GM18498 (cell line): ENCODE data around the gene SRF.
A peak's percentile ranks its signal among the peaks of the same experiment; 100 is the strongest.

Experiments
- ATAC-seq: cut with Tn5 transposase; IDR thresholded peaks from one replicate; pipeline ENCODE4 v1.9.1; 2021; ENCODE audit warnings: mild to moderate bottlenecking, moderate library complexity; ENCODE audit not compliant: unreplicated experiment

Gene SRF

GRCh38 chr6:43146709-43147688, 24.1 kb upstream of the SRF start:
- no peak for ATAC-seq

DNA sequence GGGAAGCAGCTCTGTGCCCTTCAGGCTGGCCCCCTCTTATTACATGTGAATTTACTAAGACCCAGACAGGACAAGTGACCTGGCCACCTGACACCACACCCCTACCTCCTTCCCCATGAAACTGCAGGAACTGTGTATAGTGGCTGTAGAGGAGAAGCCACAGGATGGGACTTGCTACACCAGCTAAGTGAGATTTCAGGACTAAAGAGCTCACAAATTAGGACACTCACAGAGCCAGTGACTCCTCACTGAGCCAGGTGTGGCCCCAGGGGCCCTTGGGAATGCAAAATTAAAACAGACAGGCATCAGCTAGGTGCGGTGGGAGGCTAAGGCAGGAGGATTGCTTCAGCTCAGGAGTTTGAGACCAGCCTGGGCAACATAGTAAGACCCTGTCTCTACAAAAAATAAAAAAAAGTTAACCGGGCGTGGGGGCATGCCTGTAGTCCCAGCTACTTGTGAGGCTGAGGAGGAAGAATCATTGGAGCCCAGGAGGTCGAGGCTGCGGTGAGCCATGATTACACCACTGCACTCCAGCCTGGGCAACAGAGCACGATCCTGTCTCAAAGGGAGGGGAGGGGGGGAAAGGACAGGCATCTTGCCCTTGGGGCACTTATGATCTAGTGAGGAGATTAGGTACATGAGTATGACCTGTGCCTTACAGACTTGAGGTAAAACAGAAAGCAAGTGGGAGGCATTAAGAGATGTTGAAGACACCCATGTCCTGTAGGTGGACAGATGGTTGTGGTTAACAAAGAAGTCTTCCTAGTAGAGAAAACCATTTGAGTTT, 23.2 kb upstream of the SRF start:
- no peak for ATAC-seq

DNA sequence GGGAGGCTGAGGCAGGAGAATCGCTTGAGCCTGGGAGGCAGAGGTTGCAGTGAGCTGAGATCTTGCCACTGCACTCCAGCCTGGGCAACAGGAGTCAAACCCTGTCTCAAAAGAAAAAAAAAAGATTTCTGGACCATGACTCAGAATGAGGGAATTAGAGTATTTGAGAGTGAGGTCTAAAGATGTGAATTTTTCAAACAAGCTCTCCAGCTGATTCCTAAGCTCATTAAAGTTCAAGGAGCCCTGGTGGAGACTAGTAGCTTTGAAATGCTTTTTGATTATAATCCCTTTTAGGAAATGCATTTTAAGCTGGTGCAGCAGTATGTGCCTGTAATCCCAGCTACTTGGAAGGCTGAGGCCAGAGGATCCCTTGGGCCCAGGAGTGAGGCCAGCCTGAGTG, 21.8 kb upstream of the SRF start:
- ATAC-seq = no peak

DNA sequence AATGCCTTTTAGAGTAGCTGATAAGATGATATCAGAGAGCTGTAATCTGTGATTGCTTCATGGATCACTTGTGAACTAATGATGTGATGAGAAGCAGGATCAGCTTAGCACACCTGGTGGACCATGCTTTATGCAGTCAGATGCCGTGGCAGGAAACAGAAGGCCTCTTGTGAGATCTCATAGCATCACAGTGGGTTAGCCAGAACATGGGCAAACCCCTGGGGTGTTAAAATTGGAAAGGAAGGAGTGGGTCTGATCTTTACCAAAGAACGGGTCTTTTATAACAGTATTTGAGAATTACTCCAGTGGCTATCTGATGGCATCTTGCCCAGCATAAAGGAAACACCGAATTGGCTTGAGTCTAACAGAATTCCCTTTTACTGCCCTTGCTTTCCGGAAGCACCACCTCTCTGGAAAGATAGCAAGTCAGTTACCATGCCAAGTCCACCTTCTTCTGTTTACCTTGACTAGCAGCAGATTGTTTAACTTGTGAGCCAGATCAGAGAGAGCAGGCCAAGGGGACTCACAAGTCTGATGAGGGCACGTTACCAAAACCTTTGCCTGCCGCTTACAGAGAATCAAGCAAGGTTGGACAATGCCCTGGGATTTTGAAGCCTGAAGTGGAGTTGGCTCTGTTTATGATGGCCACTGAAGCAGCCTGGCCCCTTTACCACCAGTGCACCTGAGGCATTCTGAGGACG, 20.9 kb upstream of the SRF start:
- no peak for ATAC-seq

DNA sequence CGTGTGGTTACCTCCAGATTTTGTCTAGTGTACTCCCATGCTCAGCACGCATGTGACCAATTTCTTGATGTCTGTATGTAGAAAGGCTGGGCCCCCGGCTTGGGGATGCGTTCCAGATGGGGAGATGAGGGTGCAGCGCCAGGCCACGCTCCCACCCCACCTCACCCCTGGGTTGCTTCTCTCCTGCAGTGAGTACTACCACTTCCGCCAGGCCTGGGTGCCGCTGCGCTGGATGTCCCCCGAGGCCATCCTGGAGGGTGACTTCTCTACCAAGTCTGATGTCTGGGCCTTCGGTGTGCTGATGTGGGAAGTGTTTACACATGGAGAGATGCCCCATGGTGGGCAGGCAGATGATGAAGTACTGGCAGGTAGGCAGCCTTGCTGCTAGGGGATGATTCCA, 11.5 kb upstream of the SRF start:
- ATAC-seq = no peak

DNA sequence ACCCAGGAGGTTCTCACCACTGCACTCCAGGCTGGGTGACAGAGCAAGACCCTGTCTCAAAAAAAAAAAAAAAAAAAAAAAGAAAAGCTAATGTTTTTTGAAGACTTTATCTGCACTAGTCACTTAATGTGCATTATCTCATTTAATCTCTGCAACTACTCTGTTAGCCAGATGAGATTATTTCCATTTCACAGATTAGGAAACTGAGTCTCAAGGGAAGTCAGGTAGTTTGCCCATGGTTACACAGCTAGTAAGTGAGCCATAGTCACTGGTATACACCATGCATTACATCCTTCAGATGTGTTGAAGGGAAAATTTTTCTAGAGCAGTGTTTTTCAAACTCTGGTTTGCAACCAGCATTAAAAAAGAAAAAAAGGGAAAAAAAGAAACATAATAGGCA, 7.2 kb upstream of the SRF start:
- ATAC-seq = no peak

DNA sequence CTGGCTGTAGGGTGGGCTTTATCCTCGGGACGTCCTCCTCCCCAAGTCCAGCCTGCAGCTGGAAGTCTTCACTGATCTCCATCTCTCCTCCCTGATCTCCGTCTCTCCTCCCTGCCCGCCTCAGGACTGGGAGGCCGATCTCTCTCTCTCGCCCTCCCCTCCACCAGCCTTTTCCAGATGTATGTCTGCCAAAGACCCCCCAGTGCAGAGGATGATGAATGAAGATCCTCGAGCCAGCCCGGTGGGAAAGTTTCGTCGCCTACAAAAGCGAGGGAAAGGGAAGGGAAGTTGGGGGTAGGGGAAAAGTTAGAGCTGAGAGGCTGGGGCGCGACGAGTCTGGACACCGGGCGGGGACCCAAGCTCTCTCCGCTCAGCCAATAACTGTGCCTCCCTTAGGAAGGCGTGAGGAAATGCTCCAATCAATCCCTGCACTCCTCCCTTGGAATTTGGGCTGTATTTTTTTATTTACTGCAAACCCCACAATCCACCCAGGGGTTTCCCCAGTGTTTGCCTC, 595 bp upstream of the SRF start:
- ATAC-seq = no peak

- no peak for ATAC-seq
These were observed 636 bp downstream of the SRF start for GRCh38 chr6:43171707-43172103.

DNA sequence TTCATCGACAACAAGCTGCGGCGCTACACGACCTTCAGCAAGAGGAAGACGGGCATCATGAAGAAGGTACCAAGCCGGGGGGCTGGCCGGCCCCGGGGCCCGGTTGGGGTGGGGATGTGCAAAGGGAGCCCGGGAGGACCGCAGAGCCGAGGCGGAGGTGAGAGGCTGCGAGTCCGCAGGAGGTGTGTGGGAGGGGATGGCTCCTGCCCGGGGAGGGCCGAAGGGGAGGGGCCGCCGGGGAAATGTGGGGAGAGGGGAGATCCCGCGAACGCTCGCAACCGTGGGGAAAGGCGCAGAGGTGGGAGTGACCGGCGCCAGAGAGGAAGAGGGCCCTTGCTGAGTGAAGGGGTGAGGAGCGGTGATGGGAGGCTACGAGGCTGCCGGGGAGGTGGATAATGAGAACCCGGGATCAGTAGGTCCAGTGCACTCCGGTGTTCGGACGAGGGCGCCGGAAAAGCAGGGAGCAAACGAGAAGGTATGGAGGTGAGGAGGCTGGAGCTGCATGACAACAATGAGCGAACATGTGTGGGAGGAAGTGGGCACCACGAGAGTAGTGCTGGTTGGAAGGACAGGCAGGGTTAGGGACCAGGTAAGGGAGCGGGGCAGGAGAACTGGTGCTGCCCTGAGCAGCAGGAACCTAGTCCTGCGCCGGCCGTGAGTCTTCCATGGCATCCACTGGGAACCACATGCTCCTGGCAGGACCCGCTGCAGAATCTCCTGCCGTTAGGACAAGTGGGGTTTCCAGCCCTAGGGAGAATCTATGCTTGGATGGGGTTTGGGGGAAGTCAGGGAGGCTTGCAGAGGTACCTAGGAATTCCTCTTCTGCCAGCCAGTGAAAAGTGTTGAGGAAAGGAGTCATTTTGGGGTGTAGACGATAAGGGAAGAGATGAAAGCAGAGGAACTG, 1.3 kb downstream of the SRF start:
- no peak for ATAC-seq

DNA sequence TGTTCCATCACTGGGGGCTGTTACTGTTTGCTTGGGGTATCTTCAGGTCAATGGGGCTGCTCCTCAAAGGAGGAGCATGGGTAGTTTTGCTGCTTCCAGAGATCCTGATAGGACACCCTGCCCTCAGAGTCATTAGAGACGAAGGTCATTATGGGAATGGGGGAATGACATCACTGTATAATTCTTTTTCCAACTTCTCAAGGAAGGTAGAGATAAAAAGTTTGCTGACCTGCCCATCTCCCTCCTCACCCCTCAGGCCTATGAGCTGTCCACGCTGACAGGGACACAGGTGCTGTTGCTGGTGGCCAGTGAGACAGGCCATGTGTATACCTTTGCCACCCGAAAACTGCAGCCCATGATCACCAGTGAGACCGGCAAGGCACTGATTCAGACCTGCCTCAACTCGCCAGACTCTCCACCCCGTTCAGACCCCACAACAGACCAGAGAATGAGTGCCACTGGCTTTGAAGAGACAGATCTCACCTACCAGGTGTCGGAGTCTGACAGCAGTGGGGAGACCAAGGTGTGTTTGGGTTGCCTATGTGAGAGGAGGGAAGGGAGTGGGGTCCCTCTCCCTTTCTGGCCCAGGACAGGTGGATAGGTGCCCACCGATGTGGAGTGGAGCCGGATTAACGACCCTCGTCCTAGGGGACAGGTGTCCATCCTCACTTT, 2.7 kb downstream of the SRF start:
- ATAC-seq = no peak

DNA sequence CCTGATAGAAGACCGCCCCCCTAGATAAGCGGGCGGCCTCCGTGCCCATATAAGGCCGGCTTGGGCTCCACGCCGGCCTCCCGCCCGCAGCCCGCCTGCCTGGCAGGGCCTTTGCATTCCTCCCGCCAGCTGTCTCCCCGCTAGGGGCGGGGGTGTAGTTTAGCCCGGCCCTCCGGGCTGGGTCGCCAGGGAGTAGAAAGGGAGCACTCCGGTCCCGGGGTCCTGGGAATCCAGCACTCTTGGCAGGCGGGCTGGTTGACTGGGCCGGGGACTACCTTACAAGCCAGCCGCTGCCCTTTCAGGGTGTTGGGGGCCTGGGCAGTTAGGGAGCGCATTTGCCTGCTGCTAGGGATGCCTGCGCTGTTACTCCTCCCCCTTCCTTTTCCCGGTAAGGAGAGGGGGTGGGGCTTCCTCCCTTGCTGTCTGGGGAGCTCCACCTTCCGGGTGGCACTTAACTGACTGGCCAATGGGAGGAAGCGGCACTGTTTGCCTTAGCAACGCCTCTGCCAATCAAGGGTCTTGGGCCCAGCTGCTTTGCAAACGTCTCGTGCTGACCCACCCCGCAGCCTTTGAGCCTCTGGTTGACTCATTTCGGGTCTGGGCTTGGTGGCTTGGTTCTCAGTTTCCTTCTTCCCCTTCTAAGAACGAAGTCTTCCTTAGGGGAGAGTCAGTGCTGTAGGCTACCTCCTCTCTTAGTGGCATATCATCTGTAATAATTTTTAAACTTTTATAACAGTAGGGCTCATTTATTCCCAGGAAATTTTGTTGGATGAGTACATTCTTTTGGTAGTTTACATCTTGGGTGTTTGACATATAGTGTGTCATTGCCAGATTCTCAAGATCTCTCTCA, 3.4 kb downstream of the SRF start:
- ATAC-seq = peak; percentile 74

DNA sequence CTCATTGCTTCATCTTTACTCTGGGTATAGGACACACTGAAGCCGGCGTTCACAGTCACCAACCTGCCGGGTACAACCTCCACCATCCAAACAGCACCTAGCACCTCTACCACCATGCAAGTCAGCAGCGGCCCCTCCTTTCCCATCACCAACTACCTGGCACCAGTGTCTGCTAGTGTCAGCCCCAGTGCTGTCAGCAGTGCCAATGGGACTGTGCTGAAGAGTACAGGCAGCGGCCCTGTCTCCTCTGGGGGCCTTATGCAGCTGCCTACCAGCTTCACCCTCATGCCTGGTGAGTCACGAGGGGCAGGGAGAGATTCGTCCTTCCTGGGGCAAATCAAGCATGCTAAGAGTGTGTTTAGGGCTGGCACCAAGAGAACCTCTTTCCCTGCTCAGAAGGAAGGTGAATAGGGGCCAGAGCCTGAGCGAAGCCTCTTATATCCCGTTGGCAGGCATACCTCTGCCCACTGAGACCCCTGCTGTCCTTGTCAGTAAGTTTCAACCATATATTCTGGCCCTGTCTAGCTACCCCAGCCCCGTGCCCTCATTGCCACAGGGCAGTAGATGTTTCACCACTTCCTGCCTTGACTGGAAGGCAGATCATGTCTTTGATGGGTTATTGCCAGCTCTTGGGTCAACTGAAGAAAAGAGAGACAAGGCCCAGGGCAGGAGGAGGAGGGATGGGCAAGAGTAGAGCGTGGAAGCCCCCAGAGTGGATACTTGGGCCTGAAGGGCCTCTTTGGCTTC, 4.8 kb downstream of the SRF start:
- no peak for ATAC-seq

GRCh38 chr6:43176423-43176786, 5.3 kb downstream of the SRF start:
- ATAC-seq = no peak

DNA sequence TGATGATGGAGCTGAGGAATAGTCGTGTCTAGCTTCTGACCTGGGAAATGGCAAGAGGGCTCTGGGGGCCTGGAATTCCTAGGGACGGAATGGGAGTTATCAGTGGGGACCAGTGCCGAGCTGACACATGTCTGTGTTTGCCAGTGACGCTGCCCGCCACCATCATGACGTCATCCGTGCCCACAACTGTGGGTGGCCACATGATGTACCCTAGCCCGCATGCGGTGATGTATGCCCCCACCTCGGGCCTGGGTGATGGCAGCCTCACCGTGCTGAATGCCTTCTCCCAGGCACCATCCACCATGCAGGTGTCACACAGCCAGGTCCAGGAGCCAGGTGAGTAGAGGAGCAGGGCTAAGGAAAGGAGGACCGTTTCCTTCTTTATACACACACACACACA, 7.1 kb downstream of the SRF start:
- ATAC-seq = no peak

DNA sequence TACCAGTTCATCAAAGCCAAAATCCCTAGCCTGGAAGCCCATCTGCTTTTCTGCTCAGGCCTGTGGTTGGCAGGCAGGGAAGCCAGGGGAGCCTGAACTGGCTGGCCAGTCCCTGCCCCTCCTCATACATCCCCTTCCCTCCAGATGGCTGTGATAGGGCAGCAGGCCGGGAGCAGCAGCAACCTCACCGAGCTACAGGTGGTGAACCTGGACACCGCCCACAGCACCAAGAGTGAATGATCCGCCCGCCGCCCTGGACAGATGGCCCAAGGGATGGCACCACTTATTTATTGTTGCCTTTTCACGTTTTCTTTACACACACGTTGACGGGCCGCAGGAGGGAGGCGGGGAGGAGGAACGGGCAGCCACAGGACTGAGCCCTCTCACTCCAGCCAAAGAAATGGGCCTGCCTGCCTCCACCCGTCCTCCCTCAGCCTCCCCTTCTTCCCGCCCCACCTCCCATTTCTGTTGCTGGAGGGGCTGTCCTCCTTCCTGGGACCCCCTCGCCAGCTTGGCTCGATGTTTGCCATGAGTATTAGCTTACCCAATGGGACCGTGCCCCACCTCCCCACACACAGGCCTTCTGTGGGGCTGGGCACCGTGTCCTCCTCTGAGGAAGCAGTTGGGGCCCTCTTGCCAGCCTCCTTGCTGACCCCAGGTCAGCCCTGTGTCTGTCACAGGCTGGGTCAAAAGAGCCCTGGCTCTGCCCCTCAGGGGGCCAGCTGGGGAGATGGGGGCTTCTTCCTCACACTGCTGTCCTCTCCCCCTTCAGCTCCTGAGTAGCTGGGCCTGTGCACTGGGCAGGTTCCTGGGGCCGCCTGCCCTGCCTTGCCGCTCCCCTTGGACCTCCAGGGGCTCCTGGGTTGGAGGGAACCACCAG, 8.1 kb downstream of the SRF start:
- ATAC-seq = no peak

DNA sequence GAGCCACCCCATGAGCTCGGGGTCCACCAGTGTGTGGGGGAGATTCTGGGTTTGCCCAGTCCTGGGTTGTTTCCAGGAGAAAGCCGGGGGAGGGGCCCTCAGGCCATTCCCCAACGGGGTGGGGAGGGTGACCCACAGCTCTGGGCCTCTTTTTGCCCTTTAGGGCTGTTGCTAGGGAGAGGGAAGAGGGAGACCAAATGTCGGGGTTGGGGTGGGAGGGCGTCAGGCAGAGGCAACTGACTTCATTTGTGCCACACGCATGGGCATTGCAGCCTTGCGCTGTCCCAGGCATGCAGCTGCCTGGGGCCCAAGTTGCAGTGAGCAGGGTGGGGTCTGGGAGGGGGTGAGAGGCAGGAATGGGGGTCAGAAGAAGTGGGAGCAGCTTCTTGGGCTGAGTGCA, 9.0 kb downstream of the SRF start:
- ATAC-seq = no peak

DNA sequence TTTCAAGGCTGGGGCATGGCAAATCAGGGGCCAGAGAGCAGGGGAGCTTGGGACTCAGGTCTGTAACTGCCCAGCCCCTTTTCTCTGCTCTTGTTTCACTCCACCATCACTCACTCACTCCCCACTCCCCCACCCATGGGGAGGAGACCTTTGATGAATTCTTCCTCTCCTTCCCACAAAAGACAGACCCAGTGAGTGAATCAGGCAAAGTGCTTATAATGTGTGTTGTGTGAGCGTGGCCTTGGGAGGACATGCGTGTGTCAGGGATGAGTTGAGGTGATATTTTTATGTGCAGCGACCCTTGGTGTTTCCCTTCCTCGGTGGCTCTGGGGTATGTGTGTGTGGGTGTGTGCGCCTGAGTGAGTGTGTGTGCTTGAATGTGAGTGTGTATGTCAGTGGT, 9.9 kb downstream of the SRF start:
- ATAC-seq = no peak
